ENCODE measurements around the gene VPS4A.

DNA sequence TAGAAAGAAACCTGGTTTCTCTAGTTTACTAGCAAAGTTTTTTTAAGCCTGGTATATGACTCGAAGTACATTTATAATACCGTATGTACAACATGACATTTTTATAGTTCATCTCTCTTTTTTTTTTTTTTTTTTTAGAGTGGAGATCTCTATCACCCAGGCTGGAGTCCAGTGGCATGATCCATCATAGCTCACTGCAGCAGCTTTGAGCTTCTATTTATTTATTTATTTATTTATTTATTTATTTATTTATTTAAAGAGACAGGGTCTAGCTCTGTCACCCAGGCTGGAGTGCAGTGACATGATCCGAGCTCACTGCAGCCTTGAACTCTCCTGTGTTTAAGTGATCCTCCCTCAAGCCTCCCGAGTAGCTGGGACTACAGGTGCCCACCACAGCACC lies 25.9 kb upstream of the VPS4A start:
- TF ChIP-seq, protein P1, sequence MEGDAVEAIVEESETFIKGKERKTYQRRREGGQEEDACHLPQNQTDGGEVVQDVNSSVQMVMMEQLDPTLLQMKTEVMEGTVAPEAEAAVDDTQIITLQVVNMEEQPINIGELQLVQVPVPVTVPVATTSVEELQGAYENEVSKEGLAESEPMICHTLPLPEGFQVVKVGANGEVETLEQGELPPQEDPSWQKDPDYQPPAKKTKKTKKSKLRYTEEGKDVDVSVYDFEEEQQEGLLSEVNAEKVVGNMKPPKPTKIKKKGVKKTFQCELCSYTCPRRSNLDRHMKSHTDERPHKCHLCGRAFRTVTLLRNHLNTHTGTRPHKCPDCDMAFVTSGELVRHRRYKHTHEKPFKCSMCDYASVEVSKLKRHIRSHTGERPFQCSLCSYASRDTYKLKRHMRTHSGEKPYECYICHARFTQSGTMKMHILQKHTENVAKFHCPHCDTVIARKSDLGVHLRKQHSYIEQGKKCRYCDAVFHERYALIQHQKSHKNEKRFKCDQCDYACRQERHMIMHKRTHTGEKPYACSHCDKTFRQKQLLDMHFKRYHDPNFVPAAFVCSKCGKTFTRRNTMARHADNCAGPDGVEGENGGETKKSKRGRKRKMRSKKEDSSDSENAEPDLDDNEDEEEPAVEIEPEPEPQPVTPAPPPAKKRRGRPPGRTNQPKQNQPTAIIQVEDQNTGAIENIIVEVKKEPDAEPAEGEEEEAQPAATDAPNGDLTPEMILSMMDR (IDR thresholded peaks at IDR 0.05) = no peak
- TF ChIP-seq POLR2A (IDR thresholded peaks at IDR 0.05) = no peak

Measured in upper lobe of left lung (tissue), 4 donors.